ENCODE data around the gene NEDD4. TPM values are rescaled to one million over a fixed set of nuclear protein-coding genes. Genes with fewer than 3 reads are reported as not detected.
"Not testable (repeated sequence)": the region's sequence is repeated elsewhere in the genome, so short reads cannot be mapped to it uniquely, and the experiment has no call there.

NEDD4 gene
- total RNA-seq, 2 experiments from 2014 or later, result 18.5 to 18.7 TPM

DNA sequence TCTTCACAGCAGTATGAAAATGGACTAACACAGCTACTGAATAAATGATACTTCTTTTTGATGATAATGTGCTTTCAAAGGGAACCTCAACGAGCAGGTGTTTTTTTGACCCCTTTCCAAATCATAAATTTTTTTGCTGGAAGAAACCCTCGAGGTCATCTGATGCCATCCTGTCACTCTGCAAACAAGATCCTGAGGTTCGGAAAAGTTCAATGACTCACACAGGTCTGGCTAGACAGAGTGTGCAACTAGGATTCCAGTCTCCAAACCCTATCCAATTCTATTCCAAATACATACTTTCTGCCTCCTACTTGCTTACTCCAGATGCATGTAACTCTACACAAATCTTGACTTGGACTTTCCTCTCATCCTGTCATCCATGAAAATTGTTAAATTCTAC is 124.7 kb downstream of the NEDD4 start:
- intact Hi-C loops (cut with micrococcal nuclease), result no loop called here
- no peaks in the 10 kb centered on the region for H3K9me3 Mint-ChIP-seq
- ChIA-PET CTCF (no interaction called here), POLR2A (no interaction called here)
- no peak overlapping the region for H3K4me3 Mint-ChIP-seq
- H3K4me1 Mint-ChIP-seq (ENCODE audit: low read depth), result no peaks in the 10 kb centered on the region
- no peak overlapping the region for H3K27ac Mint-ChIP-seq
- no peaks in the 10 kb centered on the region for H3K27me3 Mint-ChIP-seq
- DNase-seq, result no peak
- no peaks in the 10 kb centered on the region for H3K36me3 Mint-ChIP-seq

DNA sequence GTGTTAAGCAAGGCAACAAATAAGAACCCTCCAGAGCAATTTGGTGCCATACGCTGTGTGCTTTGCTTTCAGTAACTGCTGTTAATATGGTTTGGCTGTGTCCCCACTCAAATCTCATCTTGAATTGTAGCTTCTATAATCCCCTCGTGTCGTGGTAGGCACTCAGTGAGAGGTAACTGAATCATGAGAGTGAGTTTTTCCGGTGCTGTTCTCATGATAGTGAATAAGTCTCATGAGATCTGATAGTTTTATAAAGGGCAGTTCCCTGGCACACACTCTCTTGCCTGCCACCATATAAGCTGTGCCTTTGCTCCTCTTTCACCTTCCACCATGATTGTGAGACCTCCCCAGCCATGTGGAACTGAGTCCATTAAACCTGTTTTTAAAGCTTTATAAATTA is 125.1 kb downstream of the NEDD4 start:
- DNase-seq; H3K9me3 Mint-ChIP-seq; POLR2A ChIA-PET; intact Hi-C loops (cut with micrococcal nuclease); H3K27me3 Mint-ChIP-seq; H3K4me3 Mint-ChIP-seq; CTCF ChIA-PET; H3K36me3 Mint-ChIP-seq; H3K27ac Mint-ChIP-seq; H3K4me1 Mint-ChIP-seq (ENCODE audit: low read depth): not testable (repeated sequence)

DNA sequence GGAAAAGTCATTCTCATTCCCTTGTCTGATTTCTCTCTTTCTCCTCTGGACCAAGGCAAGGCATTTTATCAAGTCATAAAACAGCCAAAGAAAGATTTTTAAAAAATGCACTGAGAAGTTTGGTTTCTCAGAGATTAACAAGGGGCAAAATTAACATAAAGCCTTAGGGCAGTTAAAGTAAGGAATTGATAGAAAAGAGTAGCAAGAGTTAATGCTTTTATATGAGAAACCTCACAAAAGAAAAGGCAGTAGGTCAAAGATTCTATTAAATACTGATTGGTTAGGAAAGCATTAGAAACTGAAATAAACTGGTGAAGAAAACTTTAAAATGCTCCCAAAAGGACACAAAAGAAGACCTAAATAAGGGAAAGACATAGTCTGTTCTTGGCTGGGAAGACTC is 129.5 kb downstream of the NEDD4 start:
- CTCF ChIA-PET, result no interaction called here
- Mint-ChIP-seq H3K36me3 (peaks cover 10% of the 10 kb centered on the region), H3K4me3 (no peak overlapping the region)

DNA sequence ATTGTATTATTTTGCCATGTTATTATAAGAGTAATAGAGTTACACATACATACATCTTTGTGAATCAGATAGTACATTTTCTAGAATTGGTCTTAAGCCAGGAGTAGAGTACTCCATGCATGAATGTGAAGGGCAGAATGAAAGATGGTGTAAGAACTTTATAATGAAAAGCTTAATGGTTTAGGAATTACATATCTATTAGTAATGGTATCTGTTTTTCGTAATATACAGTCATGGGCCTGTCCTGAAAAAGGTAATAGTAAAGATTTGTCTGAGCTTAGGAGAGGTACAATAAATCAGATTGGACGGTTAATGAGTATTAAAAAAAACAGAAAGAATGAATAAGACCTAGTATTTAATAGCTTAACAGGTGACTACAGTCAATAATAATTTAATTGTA is 132.3 kb downstream of the NEDD4 start:
- no peak for DNase-seq
- intact Hi-C loops (cut with micrococcal nuclease), result no loop called here
- H3K36me3 Mint-ChIP-seq, result peaks cover 15% of the 10 kb centered on the region
- CTCF ChIA-PET, result interaction anchor here (1.1 kb wide), 1 partner anchor 86 kb away, joined by 3 read pairs; no protein-coding TSS in a partner anchor
- H3K9me3 Mint-ChIP-seq, result no peaks in the 10 kb centered on the region
- POLR2A ChIA-PET, result no interaction called here
- no peak overlapping the region for H3K27ac Mint-ChIP-seq
- H3K4me3 Mint-ChIP-seq, result no peak overlapping the region
- H3K4me1 Mint-ChIP-seq (ENCODE audit: low read depth), result no peaks in the 10 kb centered on the region
- H3K27me3 Mint-ChIP-seq, result no peaks in the 10 kb centered on the region

More for the DNA sequence above, 129.5 kb downstream of the NEDD4 start:
- no peak overlapping the region for H3K27ac Mint-ChIP-seq
- POLR2A ChIA-PET, result no interaction called here
- no peaks in the 10 kb centered on the region for H3K4me1 Mint-ChIP-seq (ENCODE audit: low read depth)
- intact Hi-C loops (cut with micrococcal nuclease), result no loop called here
- H3K27me3 Mint-ChIP-seq, result no peaks in the 10 kb centered on the region
- H3K9me3 Mint-ChIP-seq, result no peaks in the 10 kb centered on the region
- DNase-seq, result no peak

DNA sequence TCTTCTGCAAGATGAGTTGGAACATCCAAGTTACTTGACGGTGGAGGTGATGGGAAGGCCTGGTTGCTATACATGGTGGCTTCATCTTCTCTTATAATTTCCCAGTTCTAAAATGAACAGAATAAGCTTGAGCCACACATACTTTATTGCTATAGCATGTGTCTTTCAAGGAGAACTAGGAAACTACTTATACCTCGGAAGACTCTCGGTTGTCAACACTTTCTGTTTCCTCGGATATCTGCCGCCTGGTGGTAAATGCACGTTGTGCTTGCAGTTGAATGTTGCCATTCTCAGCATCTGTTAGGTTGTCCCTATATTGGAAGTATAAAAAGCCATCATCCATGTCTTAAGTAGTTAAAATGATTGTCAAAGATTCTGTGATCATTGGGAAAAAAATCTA is 132.9 kb downstream of the NEDD4 start:
- H3K4me1 Mint-ChIP-seq (ENCODE audit: low read depth), result no peaks in the 10 kb centered on the region
- peaks cover 15% of the 10 kb centered on the region for H3K36me3 Mint-ChIP-seq
- H3K27ac Mint-ChIP-seq, result no peak overlapping the region
- intact Hi-C loops (cut with micrococcal nuclease), result no loop called here
- no peaks in the 10 kb centered on the region for H3K27me3 Mint-ChIP-seq
- no peaks in the 10 kb centered on the region for H3K9me3 Mint-ChIP-seq
- POLR2A ChIA-PET, result no interaction called here
- CTCF ChIA-PET, result interaction anchor here (1.1 kb wide), 1 partner anchor 85 kb away, joined by 3 read pairs; no protein-coding TSS in a partner anchor
- no peak overlapping the region for H3K4me3 Mint-ChIP-seq
- no peak for DNase-seq

DNA sequence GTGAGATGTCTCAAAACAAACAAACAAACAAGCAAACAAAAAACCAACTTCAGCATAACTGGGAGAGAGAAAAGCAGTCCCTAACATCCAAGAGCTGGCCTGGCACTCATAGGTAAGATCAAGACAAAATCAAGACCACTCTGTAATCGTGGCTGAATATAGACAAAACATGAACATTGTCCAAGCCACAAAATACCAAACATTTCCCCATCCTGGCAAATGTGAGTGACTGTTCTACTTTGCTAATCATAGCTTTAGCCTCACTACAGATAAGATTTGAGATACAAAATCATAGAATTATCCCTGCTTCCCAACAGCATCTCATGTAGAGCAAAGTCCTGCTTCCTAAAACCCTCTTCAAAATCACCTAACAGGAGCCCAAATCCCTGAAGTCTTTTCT is 133.7 kb downstream of the NEDD4 start:
- no peaks in the 10 kb centered on the region for H3K4me1 Mint-ChIP-seq (ENCODE audit: low read depth)
- DNase-seq, result no peak
- H3K4me3 Mint-ChIP-seq, result no peak overlapping the region
- no peaks in the 10 kb centered on the region for H3K27me3 Mint-ChIP-seq
- no peak overlapping the region for H3K27ac Mint-ChIP-seq
- H3K36me3 Mint-ChIP-seq, result peaks cover 17% of the 10 kb centered on the region
- POLR2A ChIA-PET, result no interaction called here
- CTCF ChIA-PET, result interaction anchor here (1.2 kb wide), 1 partner anchor 211 kb away, joined by 3 read pairs; no protein-coding TSS in a partner anchor
- H3K9me3 Mint-ChIP-seq, result no peaks in the 10 kb centered on the region
- intact Hi-C loops (cut with micrococcal nuclease), result no loop called here

DNA sequence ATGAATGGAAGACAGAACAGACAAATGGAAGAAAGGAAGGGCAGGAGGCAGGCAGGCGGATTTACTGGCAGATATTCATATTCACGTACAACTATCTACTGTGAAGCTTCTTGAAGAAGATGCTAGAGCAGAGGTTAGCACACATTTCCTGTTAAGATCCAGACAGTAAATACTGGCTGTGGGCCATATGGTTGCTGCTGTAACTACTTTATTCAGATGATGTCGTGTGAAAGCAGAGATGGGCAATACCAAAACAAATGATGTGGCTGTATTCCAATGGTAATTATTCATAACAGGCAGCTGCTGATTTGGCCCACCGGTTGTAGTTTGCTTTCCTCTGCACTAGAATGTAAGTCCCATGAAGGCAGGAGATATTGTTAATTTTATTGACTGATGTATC is 134.8 kb downstream of the NEDD4 start:
- Mint-ChIP-seq H3K9me3 (no peaks in the 10 kb centered on the region), H3K4me1 (ENCODE audit: low read depth) (no peaks in the 10 kb centered on the region), H3K36me3 (peaks cover 17% of the 10 kb centered on the region), H3K4me3 (no peak overlapping the region), H3K27ac (no peak overlapping the region), H3K27me3 (no peaks in the 10 kb centered on the region)
- no peak for DNase-seq
- POLR2A ChIA-PET, result no interaction called here
- CTCF ChIA-PET, result interaction anchor here (1.2 kb wide), 1 partner anchor 210 kb away, joined by 3 read pairs; no protein-coding TSS in a partner anchor
- intact Hi-C loops (cut with micrococcal nuclease), result no loop called here

DNA sequence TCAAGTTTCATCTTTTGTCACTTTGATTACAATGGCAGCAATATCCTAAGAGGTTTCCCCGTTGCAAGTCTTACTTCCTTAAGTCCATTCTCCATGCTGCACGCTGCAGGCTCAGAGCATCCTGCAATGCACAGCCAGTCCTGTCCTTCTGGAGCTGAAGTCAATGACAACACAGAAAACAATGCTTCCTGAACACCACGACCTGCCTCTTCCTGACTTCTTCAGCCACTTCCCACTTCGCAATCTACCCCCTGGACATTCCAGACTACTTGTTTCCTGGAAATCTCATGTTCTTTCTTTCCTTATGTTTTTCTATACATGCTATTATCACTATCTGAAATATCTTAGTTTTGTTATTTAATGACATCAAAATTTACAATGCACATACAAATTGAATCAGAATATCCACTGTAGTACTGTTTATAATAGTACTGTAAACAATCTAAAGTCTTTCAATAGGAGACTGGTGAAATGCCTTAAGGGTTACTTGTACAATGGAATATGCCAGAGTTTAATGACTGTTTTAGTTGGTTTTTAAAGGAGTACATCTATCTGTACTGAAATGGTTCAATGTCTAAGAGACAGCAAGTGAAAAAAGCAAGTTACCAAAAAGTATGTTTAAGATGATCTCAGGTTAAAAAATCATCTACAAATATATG is 136.8 kb downstream of the NEDD4 start:
- ChIA-PET POLR2A (no interaction called here), CTCF (no interaction called here)
- no peaks in the 10 kb centered on the region for H3K27me3 Mint-ChIP-seq
- DNase-seq, result no peak
- intact Hi-C loops (cut with micrococcal nuclease), result no loop called here
- H3K27ac Mint-ChIP-seq, result no peak overlapping the region
- H3K36me3 Mint-ChIP-seq, result peaks cover 16% of the 10 kb centered on the region
- no peaks in the 10 kb centered on the region for H3K4me1 Mint-ChIP-seq (ENCODE audit: low read depth)
- H3K4me3 Mint-ChIP-seq, result no peak overlapping the region
- H3K9me3 Mint-ChIP-seq, result no peaks in the 10 kb centered on the region

DNA sequence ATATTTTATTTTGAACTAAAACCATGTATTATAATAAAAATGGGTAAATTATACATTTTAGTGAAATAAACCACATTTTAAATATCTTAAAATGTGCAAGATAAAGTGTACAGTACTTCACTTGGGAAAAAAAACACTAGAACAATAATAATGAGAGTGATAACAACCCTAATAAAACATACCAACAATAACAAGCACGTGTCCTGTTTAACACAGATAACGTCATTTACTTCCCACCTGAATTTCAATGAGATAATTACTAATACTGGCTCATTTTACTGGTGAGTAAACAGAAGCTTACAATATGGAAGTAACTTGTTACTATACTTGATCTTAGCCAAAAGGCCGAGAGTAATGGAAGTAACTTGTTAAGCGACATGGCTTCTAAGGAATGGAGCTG is 140.3 kb downstream of the NEDD4 start:
- ChIA-PET CTCF (interaction anchor here (1.1 kb wide), 1 partner anchor 209 kb away, joined by 3 read pairs; no protein-coding TSS in a partner anchor), POLR2A (no interaction called here)
- intact Hi-C loops (cut with micrococcal nuclease), result no loop called here
- Mint-ChIP-seq H3K27ac (no peak overlapping the region), H3K4me3 (no peak overlapping the region), H3K9me3 (no peaks in the 10 kb centered on the region), H3K4me1 (ENCODE audit: low read depth) (no peaks in the 10 kb centered on the region), H3K36me3 (peaks cover 4% of the 10 kb centered on the region), H3K27me3 (no peaks in the 10 kb centered on the region)
- no peak for DNase-seq

DNA sequence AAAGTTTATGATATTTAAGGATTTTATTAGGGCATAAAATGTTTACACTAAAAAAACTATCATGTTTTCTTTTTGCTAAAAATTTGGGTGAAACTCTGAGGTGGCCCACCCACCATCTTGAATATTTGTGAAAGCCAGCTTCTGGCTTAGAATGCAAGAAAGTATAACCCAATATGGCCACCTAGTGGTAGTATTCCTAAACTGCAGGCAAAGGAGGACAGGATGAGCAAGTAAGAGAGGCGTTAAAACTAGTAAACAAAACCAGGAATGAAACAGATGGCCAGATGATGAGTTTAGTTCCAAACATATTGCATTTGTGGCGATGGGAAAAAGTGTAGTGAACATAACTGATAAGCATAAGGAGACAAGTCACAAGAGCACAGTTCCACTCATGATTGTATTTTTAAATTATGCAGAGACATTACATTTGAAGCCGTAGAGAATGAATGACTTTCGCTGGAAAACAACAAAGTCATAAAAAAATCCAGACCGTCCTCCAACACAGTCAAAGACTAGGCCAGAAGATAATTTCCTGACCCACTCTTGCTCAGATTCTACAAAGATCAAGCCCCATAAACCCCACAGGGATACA is 147.2 kb downstream of the NEDD4 start:
- Mint-ChIP-seq H3K27me3 (no peaks in the 10 kb centered on the region), H3K27ac (no peak overlapping the region), H3K4me1 (ENCODE audit: low read depth) (peaks cover 2% of the 10 kb centered on the region), H3K36me3 (peaks cover 16% of the 10 kb centered on the region), H3K9me3 (peaks cover 7% of the 10 kb centered on the region), H3K4me3 (no peak overlapping the region)
- ChIA-PET POLR2A (no interaction called here), CTCF (interaction anchor here (0.5 to 5.1 kb wide), 19 partner anchors 9 to 415 kb away, joined by 3 to 84 read pairs (median 5); partner anchors contain the start of gene NEDD4)
- peak; percentile 13 for DNase-seq
- intact Hi-C loops (cut with micrococcal nuclease), result loop anchor here (1.0 kb wide), 2 partner anchors 57 to 198 kb away; no protein-coding TSS in a partner anchor

DNA sequence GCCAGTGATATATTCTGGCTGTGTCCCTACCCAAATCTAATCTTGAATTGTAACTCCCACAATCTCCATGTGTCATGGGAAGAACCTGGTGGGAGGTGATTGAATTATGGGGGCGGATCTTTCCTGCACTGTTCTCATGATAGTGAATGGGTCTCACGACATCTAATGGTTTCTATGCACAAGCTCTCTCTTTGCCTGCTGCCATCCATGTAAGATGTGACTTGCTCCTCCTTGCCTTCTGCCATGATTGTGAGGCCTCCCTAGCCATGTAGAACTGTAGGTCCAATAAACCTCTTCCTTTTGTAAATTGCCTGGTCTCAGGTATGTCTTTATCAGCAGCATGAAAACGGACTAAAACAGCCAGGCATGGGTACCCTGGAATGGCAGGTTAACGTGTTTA is 150.5 kb downstream of the NEDD4 start:
- intact Hi-C loops (cut with micrococcal nuclease); POLR2A ChIA-PET; H3K4me3 Mint-ChIP-seq; H3K4me1 Mint-ChIP-seq (ENCODE audit: low read depth); H3K27ac Mint-ChIP-seq; H3K27me3 Mint-ChIP-seq; H3K9me3 Mint-ChIP-seq; DNase-seq: not testable (repeated sequence)
- CTCF ChIA-PET, result interaction anchor here (0.7 to 1.4 kb wide), 4 partner anchors 9 to 98 kb away, joined by 3 to 6 read pairs (median 4); no protein-coding TSS in a partner anchor
- H3K36me3 Mint-ChIP-seq, result peaks cover 17% of the 10 kb centered on the region

DNA sequence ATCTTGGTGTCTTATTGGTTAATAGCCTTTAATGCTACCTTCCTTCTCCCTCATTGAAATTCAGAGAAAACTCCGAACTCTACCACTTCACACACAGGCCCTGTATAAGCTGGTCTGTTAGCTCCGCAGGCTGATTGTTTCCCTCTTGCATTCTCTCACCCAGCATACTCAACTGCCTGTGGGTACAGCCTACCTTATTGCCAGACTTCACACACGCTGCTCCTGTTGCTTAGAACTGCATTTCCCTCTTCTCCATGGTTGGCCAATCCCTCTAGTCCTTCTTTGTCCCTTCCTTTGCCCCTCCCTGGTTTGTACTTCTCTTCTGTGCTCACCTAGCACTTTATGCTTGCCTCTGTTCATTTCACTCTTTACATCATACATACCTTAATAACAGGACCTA is 157.5 kb downstream of the NEDD4 start:
- Mint-ChIP-seq H3K4me1 (ENCODE audit: low read depth) (no peaks in the 10 kb centered on the region), H3K9me3 (no peaks in the 10 kb centered on the region), H3K36me3 (peaks cover 4% of the 10 kb centered on the region), H3K27me3 (no peaks in the 10 kb centered on the region), H3K27ac (no peak overlapping the region), H3K4me3 (no peak overlapping the region)
- intact Hi-C loops (cut with micrococcal nuclease), result no loop called here
- POLR2A ChIA-PET, result no interaction called here
- DNase-seq, result no peak
- CTCF ChIA-PET, result no interaction called here

DNA sequence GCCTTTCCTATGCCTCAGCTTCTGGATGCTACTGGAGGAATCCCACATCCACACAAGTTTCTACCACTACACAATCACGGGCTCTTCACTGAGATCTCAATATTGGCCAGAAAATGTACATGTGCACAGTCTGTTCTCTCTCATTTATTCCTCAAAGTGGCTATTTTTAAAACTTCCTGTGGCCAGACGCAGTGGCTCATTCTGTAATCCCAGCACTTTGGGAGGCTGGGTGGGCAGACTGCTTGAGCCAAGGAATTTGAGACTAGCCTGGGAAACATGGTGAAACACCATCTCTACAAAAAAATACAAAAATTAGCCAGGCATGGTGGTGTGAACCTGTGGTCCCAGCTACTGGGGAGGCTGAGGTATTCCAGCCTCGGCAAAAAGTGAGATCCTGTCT is 159.1 kb downstream of the NEDD4 start:
- Mint-ChIP-seq H3K36me3 (peaks cover 4% of the 10 kb centered on the region), H3K27ac (no peak overlapping the region), H3K4me1 (ENCODE audit: low read depth) (peaks cover 12% of the 10 kb centered on the region), H3K27me3 (no peaks in the 10 kb centered on the region), H3K4me3 (no peak overlapping the region), H3K9me3 (no peaks in the 10 kb centered on the region)
- intact Hi-C loops (cut with micrococcal nuclease), result no loop called here
- no peak for DNase-seq
- POLR2A ChIA-PET, result no interaction called here
- CTCF ChIA-PET, result interaction anchor here (1.2 kb wide), 1 partner anchor 9 kb away, joined by 4 read pairs; no protein-coding TSS in a partner anchor

All from activated CD4-positive, alpha-beta memory T cell treated with anti-CD3 and anti-CD28 coated beads for 36 hours (primary cell).